Subcutaneous adipose tissue (tissue), 4 donors: ENCODE measurements around the gene KIF5C. TPM values are rescaled to one million over a fixed set of nuclear protein-coding genes. Genes with fewer than 3 reads are reported as not detected.

Source experiments
- CTCF ChIP-seq: fragments of 450-650 bp; IDR thresholded peaks from one replicate; pipeline ENCODE4 v1.5.1; 2016; ENCODE audit warnings: low read depth, mild to moderate bottlenecking, control low read depth, antibody characterized with exemption, moderate library complexity
- total RNA-seq, 4 donors: library from RNA; depleted of rRNA; stranded (reverse); fragments of >200 nt; gene quantifications; one replicate each; pipeline ENCODE4 v1.1.0, GENCODE V29; 2016

KIF5C gene
- total RNA-seq, 4 donors from 2014 or later, result 1.5 to 4.6 (median 2.0) TPM

- TF ChIP-seq CTCF, result no peak
Observed at GRCh38 chr2:149061133-149061745, 186.2 kb downstream of the KIF5C start.

GRCh38 chr2:149062531-149062930 lies 187.5 kb downstream of the KIF5C start:
- no peak for TF ChIP-seq CTCF

GRCh38 chr2:149063177-149063576 lies 188.2 kb downstream of the KIF5C start:
- no peak for TF ChIP-seq CTCF

GRCh38 chr2:149064365-149064841 lies 189.4 kb downstream of the KIF5C start:
- TF ChIP-seq CTCF, result no peak

- TF ChIP-seq CTCF, result no peak
Observed at GRCh38 chr2:149064856-149065630, 190.0 kb downstream of the KIF5C start.

GRCh38 chr2:149068225-149068995 lies 193.4 kb downstream of the KIF5C start:
- no peak for TF ChIP-seq CTCF
